Measurements from ENCODE around the gene CCDC159. TPM values are rescaled to one million over a fixed set of nuclear protein-coding genes. Genes with fewer than 3 reads are reported as not detected.
"Not testable (repeated sequence)": the region's sequence is repeated elsewhere in the genome, so short reads cannot be mapped to it uniquely, and the experiment has no call there.

The CCDC159 gene
- total RNA-seq, 6 experiments from 2014 or later = 8.4 to 27.9 (median 23.4) TPM

- H3K9me3 ChIP-seq = no peaks in the 10 kb centered on the region
- ATAC-seq = no peak
- no peaks in the 10 kb centered on the region for H3K27me3 ChIP-seq
- 80% methylated on average over 3 of the region's 3 CpGs for WGBS (ENCODE audit: insufficient coverage, low coverage, low lambda C conversion rate, missing lambda C conversion rate)
- intact Hi-C loops (cut with DNase I) = no loop called here
- peaks cover 0 to 37% (median 6%) of the 10 kb centered on the region in 4 donors for H3K4me1 ChIP-seq
- no peak overlapping the region for H3K4me3 ChIP-seq
- no peak for DNase-seq
- no peak for TF ChIP-seq CTCF (IDR thresholded peaks at IDR 0.05)
- no peak for TF ChIP-seq POLR2A (IDR thresholded peaks at IDR 0.05)
- peaks cover 0 to 10% (median 2%) of the 10 kb centered on the region in 4 donors for H3K36me3 ChIP-seq
- no peak overlapping the region for H3K27ac ChIP-seq
Measured at GRCh38 chr19:11342429-11342828, 3.9 kb upstream of the CCDC159 start.

GRCh38 chr19:11345122-11345803 lies 1.1 kb upstream of the CCDC159 start:
- Histone ChIP-seq H3K36me3 (peaks cover 0 to 10% (median 2%) of the 10 kb centered on the region in 4 donors), H3K27ac (peak overlapping the region in 2 of 3 donors; percentile 58 to 77), H3K4me1 (peaks cover 0 to 26% (median 6%) of the 10 kb centered on the region in 4 donors), H3K4me3 (peak overlapping the region; percentile 62 to 80 (median 64)), H3K9me3 (no peaks in the 10 kb centered on the region), H3K27me3 (no peaks in the 10 kb centered on the region)
- no peak for TF ChIP-seq CTCF (IDR thresholded peaks at IDR 0.05)
- TF ChIP-seq POLR2A (IDR thresholded peaks at IDR 0.05) = no peak
- 13% methylated on average over 6 of the region's 15 CpGs for WGBS (ENCODE audit: insufficient coverage, low coverage, low lambda C conversion rate, missing lambda C conversion rate)
- peak in 2 of 3 donors; percentile 58 to 80 for DNase-seq
- intact Hi-C loops (cut with DNase I) = no loop called here
- peak in 3 of 4 donors; percentile 6 to 22 (median 19) for ATAC-seq

DNA sequence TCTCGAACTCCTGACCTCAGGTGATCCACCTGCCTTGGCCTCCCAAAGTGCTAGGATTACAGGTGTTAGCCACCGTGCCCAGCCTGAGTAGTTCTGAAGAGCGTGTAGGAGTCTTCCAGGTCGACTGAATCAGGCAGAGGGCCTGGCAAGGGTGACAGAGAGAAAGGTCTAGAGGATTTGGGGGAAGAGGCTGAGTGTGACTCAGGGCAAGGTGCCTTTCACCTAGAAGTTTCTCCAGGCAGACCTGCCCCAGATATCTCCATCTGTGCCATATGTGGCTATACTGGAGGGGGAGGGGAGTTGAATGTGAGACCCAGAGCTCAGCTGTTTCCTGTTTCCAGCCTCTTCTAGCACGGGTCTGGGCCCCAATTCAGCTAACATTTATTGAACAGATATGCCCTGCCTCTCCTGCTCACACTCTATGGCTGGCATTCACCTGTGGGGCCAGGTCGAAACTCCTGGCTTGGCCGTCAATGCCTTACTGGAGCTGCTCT lies 1.3 kb downstream of the CCDC159 start:
- Histone ChIP-seq H3K36me3 (peaks cover 0 to 4% (median 0%) of the 10 kb centered on the region in 4 donors), H3K27me3 (no peaks in the 10 kb centered on the region), H3K4me1 (peaks cover 0 to 26% (median 6%) of the 10 kb centered on the region in 4 donors), H3K4me3 (no peak overlapping the region), H3K9me3 (no peaks in the 10 kb centered on the region), H3K27ac (no peak overlapping the region)
- 73% methylated on average over 3 of the region's 7 CpGs for WGBS (ENCODE audit: insufficient coverage, low coverage, low lambda C conversion rate, missing lambda C conversion rate)
- intact Hi-C loops (cut with DNase I) = no loop called here
- no peak for TF ChIP-seq CTCF (IDR thresholded peaks at IDR 0.05)
- TF ChIP-seq POLR2A (IDR thresholded peaks at IDR 0.05) = no peak
- DNase-seq (no peak), ATAC-seq (no peak)

GRCh38 chr19:11349171-11349570 lies 2.9 kb downstream of the CCDC159 start:
- TF ChIP-seq CTCF (IDR thresholded peaks at IDR 0.05) = no peak
- no peak for TF ChIP-seq POLR2A (IDR thresholded peaks at IDR 0.05)
- Histone ChIP-seq H3K27ac (no peak overlapping the region), H3K27me3 (no peaks in the 10 kb centered on the region), H3K4me1 (peaks cover 0 to 18% (median 1%) of the 10 kb centered on the region in 4 donors), H3K9me3 (no peaks in the 10 kb centered on the region), H3K4me3 (no peak overlapping the region), H3K36me3 (no peaks in the 10 kb centered on the region)
- DNase-seq (no peak), ATAC-seq (no peak)
- WGBS (ENCODE audit: insufficient coverage, low coverage, low lambda C conversion rate, missing lambda C conversion rate) = 88% methylated on average over 2 of the region's 4 CpGs
- intact Hi-C loops (cut with DNase I) = no loop called here

GRCh38 chr19:11354102-11354501 lies 7.8 kb downstream of the CCDC159 start:
- H3K4me1 ChIP-seq; H3K36me3 ChIP-seq; H3K9me3 ChIP-seq; ATAC-seq; DNase-seq; intact Hi-C loops (cut with DNase I); H3K27me3 ChIP-seq; H3K27ac ChIP-seq; H3K4me3 ChIP-seq: not testable (repeated sequence)
- 100% methylated on average over 4 of the region's 4 CpGs for WGBS (ENCODE audit: insufficient coverage, low coverage, low lambda C conversion rate, missing lambda C conversion rate)

Measured in right lobe of liver (tissue), 6 donors.